ENCODE measurements around the gene SNX9. TPM values are rescaled to one million over a fixed set of nuclear protein-coding genes. Genes with fewer than 3 reads are reported as not detected.

SNX9 gene
- total and polyA plus RNA-seq, 2 donors (not counting 1 experiment from before 2014, with no cell fraction given) = 10.0 to 50.7 TPM

GRCh38 chr6:157786221-157786620 is 36.8 kb upstream of the SNX9 start:
- intact Hi-C loops (cut with micrococcal nuclease) = no loop called here
- Histone ChIP-seq H3K9ac (ENCODE audit: low read length) (no peak overlapping the region), H3K36me3 (replicated peaks in 1 of 2; ENCODE audit: control extremely low read depth in 1 of 2, control insufficient read depth in 1 of 2, extremely low read depth in 1 of 2, insufficient read depth in 2 of 2, low read length in 1 of 2) (no peaks in the 10 kb centered on the region), H3K27ac (ENCODE audit: low read length in 2 of 2) (no peak overlapping the region), H3K4me3 (ENCODE audit: control extremely low read depth in 1 of 5, extremely low read depth in 1 of 5, insufficient read depth in 1 of 5, low read depth in 2 of 5, low read length in 4 of 5) (no peak overlapping the region), H3K4me1 (ENCODE audit: control insufficient read depth in 2 of 2, insufficient read depth in 2 of 2, low read length in 2 of 2) (no peaks in the 10 kb centered on the region), H3K9me3 (ENCODE audit: control extremely low read depth in 1 of 3, control insufficient read depth in 2 of 3, insufficient read depth in 1 of 3, low read length in 2 of 3) (peaks cover 0 to 10% (median 4%) of the 10 kb centered on the region in 3 donors), H4K20me1 (ENCODE audit: control insufficient read depth, insufficient read depth, low read length, poor library complexity, severe bottlenecking) (no peaks in the 10 kb centered on the region), H3K4me2 (replicated peaks; ENCODE audit: low read depth, low read length, poor library complexity, severe bottlenecking) (no peak overlapping the region), H3K79me2 (ENCODE audit: control insufficient read depth, insufficient read depth, low read length) (no peaks in the 10 kb centered on the region), H2AFZ (ENCODE audit: insufficient read depth, low read depth, low read length, poor library complexity, severe bottlenecking) (no peak overlapping the region), H3K27me3 (replicated peaks in 1 of 4; ENCODE audit: control extremely low read depth in 1 of 4, control insufficient read depth in 3 of 4, insufficient read depth in 4 of 4, low read length in 3 of 4) (no peaks in the 10 kb centered on the region)
- Mint-ChIP-seq H3K9me3 (ENCODE audit: insufficient read depth) (no peaks in the 10 kb centered on the region), H3K4me1 (no peaks in the 10 kb centered on the region), H3K27ac (no peak overlapping the region), H3K27me3 (peaks cover 3% of the 10 kb centered on the region), H3K4me3 (no peak overlapping the region)
- CTCF ChIA-PET = no interaction called here
- ATAC-seq (ENCODE audit: low read depth) = no peak
- WGBS (ENCODE audit: insufficient coverage) = no CpG with 5 or more reads among the region's 3 CpGs
- TF ChIP-seq CTCF (IDR thresholded peaks at IDR 0.05) (no peak), EZH2 (IDR thresholded peaks at IDR 0.05; ENCODE audit: borderline replicate concordance, insufficient read depth, low read depth, low read length, poor library complexity, severe bottlenecking) (no peak)
- DNase-seq = no peak
- POLR2A ChIA-PET = no interaction called here

GRCh38 chr6:157787080-157787479 is 36.0 kb upstream of the SNX9 start:
- no peak for DNase-seq

More at GRCh38 chr6:157787080-157787479, 36.0 kb upstream of the SNX9 start:
- ChIA-PET CTCF (interaction anchor here (1.2 to 1.7 kb wide), 2 partner anchors 30 to 32 kb away, joined by 5 to 9 read pairs; no protein-coding TSS in a partner anchor), POLR2A (no interaction called here)
- no peak for ATAC-seq (ENCODE audit: low read depth)
- Mint-ChIP-seq H3K4me1 (no peaks in the 10 kb centered on the region), H3K9me3 (ENCODE audit: insufficient read depth) (no peaks in the 10 kb centered on the region), H3K27me3 (peaks cover 3% of the 10 kb centered on the region), H3K27ac (no peak overlapping the region), H3K4me3 (no peak overlapping the region)
- intact Hi-C loops (cut with micrococcal nuclease) = no loop called here
- H2AFZ ChIP-seq (ENCODE audit: insufficient read depth, low read depth, low read length, poor library complexity, severe bottlenecking) = no peak overlapping the region
- 80% methylated on average over 1 of the region's 1 CpG for WGBS (ENCODE audit: insufficient coverage)
- H3K9me3 ChIP-seq (ENCODE audit: control extremely low read depth in 1 of 3, control insufficient read depth in 2 of 3, insufficient read depth in 1 of 3, low read length in 2 of 3) = peaks cover 0 to 7% (median 2%) of the 10 kb centered on the region in 3 donors
- H3K79me2 ChIP-seq (ENCODE audit: control insufficient read depth, insufficient read depth, low read length) = no peaks in the 10 kb centered on the region
- no peak overlapping the region for H3K27ac ChIP-seq (ENCODE audit: low read length in 2 of 2)
- no peak overlapping the region for H3K9ac ChIP-seq (ENCODE audit: low read length)
- no peak overlapping the region for H3K4me2 ChIP-seq (replicated peaks; ENCODE audit: low read depth, low read length, poor library complexity, severe bottlenecking)
- TF ChIP-seq EZH2 (IDR thresholded peaks at IDR 0.05; ENCODE audit: borderline replicate concordance, insufficient read depth, low read depth, low read length, poor library complexity, severe bottlenecking) (no peak), CTCF (IDR thresholded peaks at IDR 0.05) (no peak)
- no peaks in the 10 kb centered on the region for H3K36me3 ChIP-seq (replicated peaks in 1 of 2; ENCODE audit: control extremely low read depth in 1 of 2, control insufficient read depth in 1 of 2, extremely low read depth in 1 of 2, insufficient read depth in 2 of 2, low read length in 1 of 2)
- no peaks in the 10 kb centered on the region for H3K27me3 ChIP-seq (replicated peaks in 1 of 4; ENCODE audit: control extremely low read depth in 1 of 4, control insufficient read depth in 3 of 4, insufficient read depth in 4 of 4, low read length in 3 of 4)
- H3K4me3 ChIP-seq (ENCODE audit: control extremely low read depth in 1 of 5, extremely low read depth in 1 of 5, insufficient read depth in 1 of 5, low read depth in 2 of 5, low read length in 4 of 5) = no peak overlapping the region
- no peaks in the 10 kb centered on the region for H3K4me1 ChIP-seq (ENCODE audit: control insufficient read depth in 2 of 2, insufficient read depth in 2 of 2, low read length in 2 of 2)
- H4K20me1 ChIP-seq (ENCODE audit: control insufficient read depth, insufficient read depth, low read length, poor library complexity, severe bottlenecking) = no peaks in the 10 kb centered on the region

Measured in B cell (primary cell).